Measurements from ENCODE around the gene ZCCHC14. TPM values are rescaled to one million over a fixed set of nuclear protein-coding genes. Genes with fewer than 3 reads are reported as not detected.

The ZCCHC14 gene
- polyA plus RNA-seq, 1 experiment: 2.7 TPM

GRCh38 chr16:87376660-87377059 is 116.2 kb downstream of the ZCCHC14 start:
- TF ChIP-seq CTCF (IDR thresholded peaks at IDR 0.05; ENCODE audit: insufficient read depth, low read depth, low read length): no peak
- no peak for DNase-seq (ENCODE audit: low read depth)
- Histone ChIP-seq H3K36me3 (ENCODE audit: control insufficient read depth, insufficient read depth, low read length) (peaks cover 1% of the 10 kb centered on the region; the same call in 1 of the 2 replicates), H3K27me3 (ENCODE audit: control insufficient read depth, insufficient read depth, low read length) (no peaks in the 10 kb centered on the region), H3K4me3 (ENCODE audit: low read depth, low read length) (no peak overlapping the region)
- POLR2A ChIA-PET: no interaction called here
- CTCF ChIA-PET: interaction anchor here (1.1 to 1.5 kb wide), 3 partner anchors 8 to 40 kb away, joined by 3 read pairs; no protein-coding TSS in a partner anchor

GRCh38 chr16:87375426-87376135 is 117.2 kb downstream of the ZCCHC14 start:
- CTCF ChIA-PET: interaction anchor here (1.2 to 1.5 kb wide), 2 partner anchors 8 to 12 kb away, joined by 3 to 4 read pairs; partner anchors contain the start of gene FBXO31
- H3K36me3 ChIP-seq (ENCODE audit: control insufficient read depth, insufficient read depth, low read length): peaks cover 1% of the 10 kb centered on the region; the same call in 1 of the 2 replicates
- POLR2A ChIA-PET: no interaction called here
- H3K27me3 ChIP-seq (ENCODE audit: control insufficient read depth, insufficient read depth, low read length): no peaks in the 10 kb centered on the region
- no peak overlapping the region for H3K4me3 ChIP-seq (ENCODE audit: low read depth, low read length)
- TF ChIP-seq CTCF (IDR thresholded peaks at IDR 0.05; ENCODE audit: insufficient read depth, low read depth, low read length): no peak
- no peak for DNase-seq (ENCODE audit: low read depth)

- Histone ChIP-seq H3K27me3 (ENCODE audit: control insufficient read depth, insufficient read depth, low read length) (no peaks in the 10 kb centered on the region), H3K36me3 (ENCODE audit: control insufficient read depth, insufficient read depth, low read length) (peaks cover 1% of the 10 kb centered on the region; the same call in 1 of the 2 replicates), H3K4me3 (ENCODE audit: low read depth, low read length) (no peak overlapping the region)
- ChIA-PET POLR2A (no interaction called here), CTCF (interaction anchor here (0.9 kb wide), 1 partner anchor 10 kb away, joined by 3 read pairs; no protein-coding TSS in a partner anchor)
- DNase-seq (ENCODE audit: low read depth): no peak
- TF ChIP-seq CTCF (IDR thresholded peaks at IDR 0.05; ENCODE audit: insufficient read depth, low read depth, low read length): no peak
Measured at GRCh38 chr16:87374313-87374712, 118.5 kb downstream of the ZCCHC14 start.

- DNase-seq (ENCODE audit: low read depth): no peak
- Histone ChIP-seq H3K4me3 (ENCODE audit: low read depth, low read length) (no peak overlapping the region), H3K27me3 (ENCODE audit: control insufficient read depth, insufficient read depth, low read length) (no peaks in the 10 kb centered on the region), H3K36me3 (ENCODE audit: control insufficient read depth, insufficient read depth, low read length) (peaks cover 1% of the 10 kb centered on the region; the same call in 1 of the 2 replicates)
- CTCF ChIA-PET: no interaction called here
- no peak for TF ChIP-seq CTCF (IDR thresholded peaks at IDR 0.05; ENCODE audit: insufficient read depth, low read depth, low read length)
- POLR2A ChIA-PET: no interaction called here
Measured at GRCh38 chr16:87372305-87372704, 120.5 kb downstream of the ZCCHC14 start.

GRCh38 chr16:87371261-87371866 is 121.5 kb downstream of the ZCCHC14 start:
- TF ChIP-seq CTCF (IDR thresholded peaks at IDR 0.05; ENCODE audit: insufficient read depth, low read depth, low read length): no peak
- Histone ChIP-seq H3K27me3 (ENCODE audit: control insufficient read depth, insufficient read depth, low read length) (no peaks in the 10 kb centered on the region), H3K4me3 (ENCODE audit: low read depth, low read length) (no peak overlapping the region), H3K36me3 (ENCODE audit: control insufficient read depth, insufficient read depth, low read length) (peaks cover 1% of the 10 kb centered on the region; the same call in 1 of the 2 replicates)
- DNase-seq (ENCODE audit: low read depth): no peak
- POLR2A ChIA-PET: no interaction called here
- CTCF ChIA-PET: no interaction called here

Measured in BJ (cell line).